NT2/D1 (cell line): ENCODE data around the gene ILRUN.
"Not testable (repeated sequence)": the region's sequence is repeated elsewhere in the genome, so short reads cannot be mapped to it uniquely, and the experiment has no call there.

Experiments
- DNase-seq: peaks from one replicate; pipeline ENCODE4 v3.0.0-alpha.2; 2011; ENCODE audit warnings: low read depth, low spot score
- H3K27me3 ChIP-seq: 2 replicates; pipeline ENCODE4 v1.6.0; 2011; ENCODE audit warnings: mild to moderate bottlenecking; ENCODE audit not compliant: insufficient read length, insufficient read depth
- H3K36me3 ChIP-seq: 2 replicates; pipeline ENCODE4 v1.6.1; 2011; ENCODE audit warnings: mild to moderate bottlenecking, low read length, mixed read lengths; ENCODE audit not compliant: insufficient read depth, insufficient read length
- H3K4me1 ChIP-seq: 2 replicates; pipeline ENCODE4 v1.5.1; 2011; ENCODE audit not compliant: insufficient read depth, insufficient read length
- H3K4me3 ChIP-seq: 2 replicates; pipeline ENCODE4 v1.5.1; 2011; ENCODE audit warnings: low read depth; ENCODE audit not compliant: insufficient read length
- H3K9ac ChIP-seq: 2 replicates; pipeline ENCODE4 v1.6.0; 2011; ENCODE audit warnings: low read depth; ENCODE audit not compliant: insufficient read length
- H3K9me3 ChIP-seq: 2 replicates; pipeline ENCODE4 v1.5.1; 2011; ENCODE audit warnings: mild to moderate bottlenecking, low read length; ENCODE audit not compliant: insufficient read depth
- SUZ12 ChIP-seq: IDR thresholded peaks from 2 replicates; pipeline ENCODE4 v1.6.1; 2011; ENCODE audit not compliant: insufficient read length, insufficient read depth; ENCODE audit errors: extremely low read depth
- YY1 ChIP-seq: IDR thresholded peaks from 2 replicates; pipeline ENCODE4 v1.6.1; 2011; ENCODE audit not compliant: insufficient read length, insufficient read depth
- ZNF274 ChIP-seq: IDR thresholded peaks from 2 replicates; pipeline ENCODE4 v1.6.1; 2011; ENCODE audit warnings: mild to moderate bottlenecking, low read depth, low read length

Gene ILRUN

DNA sequence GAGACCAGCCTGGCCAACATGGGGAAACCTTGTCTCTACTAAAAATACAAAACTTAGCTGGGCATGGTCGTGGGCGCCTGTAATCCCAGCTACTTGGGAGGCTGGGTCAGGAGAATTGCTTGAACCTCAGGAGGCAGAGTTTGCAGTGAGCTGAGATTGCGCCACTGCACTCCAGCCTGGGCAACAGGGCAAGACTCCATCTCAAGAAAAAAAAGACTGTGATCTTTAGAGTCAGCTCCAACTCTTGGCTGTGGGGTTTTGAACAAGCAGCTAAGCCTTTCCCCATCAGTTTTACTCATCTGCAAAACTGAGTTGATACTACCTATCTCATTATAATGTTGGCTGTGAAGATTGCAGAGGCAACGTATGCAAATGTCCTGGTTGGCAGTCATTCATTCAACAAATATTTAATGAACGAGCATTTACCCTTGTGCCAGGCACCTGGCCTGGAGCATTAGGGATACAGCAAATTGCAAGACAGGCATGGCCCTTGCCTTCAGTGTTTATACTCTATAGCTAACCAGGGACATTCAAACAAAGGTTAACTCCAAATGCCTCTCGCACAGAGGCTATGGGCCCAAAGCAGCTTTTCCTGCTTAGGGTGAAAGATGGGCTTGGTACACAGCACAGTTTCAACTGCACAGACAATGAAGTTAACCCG is 37.8 kb downstream of the ILRUN start:
- Histone ChIP-seq H3K9me3 (no peaks in the 10 kb centered on the region), H3K36me3 (peaks cover 3% of the 10 kb centered on the region), H3K4me1 (peaks cover 3% of the 10 kb centered on the region), H3K27me3 (no peaks in the 10 kb centered on the region), H3K4me3 (no peak overlapping the region), H3K9ac (no peak overlapping the region)
- no peak for TF ChIP-seq ZNF274
- TF ChIP-seq YY1, result no peak
- no peak for TF ChIP-seq SUZ12
- DNase-seq, result no peak

- DNase-seq, H3K9ac ChIP-seq, H3K9me3 ChIP-seq, H3K4me3 ChIP-seq, H3K36me3 ChIP-seq, H3K27me3 ChIP-seq, H3K4me1 ChIP-seq: not testable (repeated sequence)
Observed at GRCh38 chr6:34657979-34658480, 38.5 kb downstream of the ILRUN start.

- no peaks in the 10 kb centered on the region for H3K9me3 ChIP-seq
- no peak overlapping the region for H3K4me3 ChIP-seq
- no peak for DNase-seq
- H3K4me1 ChIP-seq, result peaks cover 3% of the 10 kb centered on the region
- peaks cover 10% of the 10 kb centered on the region for H3K36me3 ChIP-seq
- no peaks in the 10 kb centered on the region for H3K27me3 ChIP-seq
- no peak overlapping the region for H3K9ac ChIP-seq
- TF ChIP-seq YY1 (no peak), SUZ12 (no peak), ZNF274 (no peak)
Observed at GRCh38 chr6:34657307-34657978, 39.1 kb downstream of the ILRUN start.

DNA sequence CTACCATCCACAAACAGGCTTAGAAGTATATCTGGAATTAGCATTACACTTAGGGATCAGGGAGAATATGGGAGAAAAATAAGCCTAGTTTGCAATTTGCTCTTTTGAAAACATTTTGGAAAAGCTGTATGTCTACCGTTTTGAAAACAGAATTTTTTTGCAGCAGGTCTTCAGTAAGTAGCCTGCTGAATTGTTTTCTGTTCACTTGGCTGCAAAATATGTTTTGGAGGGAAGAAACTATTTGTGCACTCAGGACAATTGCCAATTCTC is 39.6 kb downstream of the ILRUN start:
- TF ChIP-seq YY1 (no peak), ZNF274 (no peak), SUZ12 (no peak)
- H3K9ac ChIP-seq, result no peak overlapping the region
- H3K36me3 ChIP-seq, result peaks cover 10% of the 10 kb centered on the region
- no peak for DNase-seq
- no peaks in the 10 kb centered on the region for H3K9me3 ChIP-seq
- no peaks in the 10 kb centered on the region for H3K27me3 ChIP-seq
- H3K4me1 ChIP-seq, result peaks cover 3% of the 10 kb centered on the region
- no peak overlapping the region for H3K4me3 ChIP-seq

DNA sequence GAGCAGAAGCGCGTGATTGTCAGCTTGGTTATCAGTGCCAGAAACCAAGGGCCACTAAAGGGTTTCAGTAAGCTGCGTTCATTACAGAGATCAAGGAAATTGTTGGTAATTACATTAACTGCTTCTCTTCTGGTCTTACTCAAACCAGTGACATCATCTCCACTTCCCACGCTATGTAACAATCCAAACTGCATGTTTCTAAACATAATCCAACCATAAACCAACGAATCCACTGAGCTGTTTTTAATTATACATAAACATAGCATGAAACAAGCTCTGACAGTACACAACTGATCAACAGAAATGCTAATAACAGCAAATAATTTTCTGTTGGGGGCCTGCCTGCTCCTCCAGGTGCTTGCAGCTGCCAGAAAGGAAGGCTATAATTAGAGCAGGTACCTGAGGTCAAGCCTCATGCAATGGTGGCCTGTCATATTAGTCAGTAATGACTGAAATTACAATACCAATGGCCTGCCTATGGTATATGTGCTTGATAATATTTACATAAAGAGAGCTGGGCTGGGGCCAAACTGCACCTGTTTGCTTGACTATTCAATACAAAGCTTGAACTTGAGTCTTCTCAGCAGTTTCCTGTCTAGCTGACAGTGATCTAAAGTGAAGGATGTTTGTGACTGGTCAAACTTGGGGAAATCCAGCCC is 40.1 kb downstream of the ILRUN start:
- no peak for TF ChIP-seq SUZ12
- no peak for TF ChIP-seq ZNF274
- no peak for TF ChIP-seq YY1
- Histone ChIP-seq H3K27me3 (no peaks in the 10 kb centered on the region), H3K4me1 (peaks cover 3% of the 10 kb centered on the region), H3K4me3 (no peak overlapping the region), H3K36me3 (peaks cover 10% of the 10 kb centered on the region), H3K9ac (no peak overlapping the region), H3K9me3 (no peaks in the 10 kb centered on the region)
- DNase-seq, result no peak

- H3K27me3 ChIP-seq, H3K9ac ChIP-seq, DNase-seq, H3K9me3 ChIP-seq, H3K4me3 ChIP-seq, H3K4me1 ChIP-seq: not testable (repeated sequence)
- peaks cover 10% of the 10 kb centered on the region for H3K36me3 ChIP-seq
Observed at GRCh38 chr6:34655876-34656377, 40.6 kb downstream of the ILRUN start.

GRCh38 chr6:34654061-34654710 is 42.4 kb downstream of the ILRUN start:
- peaks cover 10% of the 10 kb centered on the region for H3K36me3 ChIP-seq
- no peak overlapping the region for H3K4me3 ChIP-seq
- no peaks in the 10 kb centered on the region for H3K27me3 ChIP-seq
- TF ChIP-seq SUZ12 (no peak), ZNF274 (no peak), YY1 (no peak)
- DNase-seq, result no peak
- H3K9me3 ChIP-seq, result no peaks in the 10 kb centered on the region
- no peak overlapping the region for H3K9ac ChIP-seq
- peaks cover 3% of the 10 kb centered on the region for H3K4me1 ChIP-seq
